Measurements from ENCODE around the gene LRP6. TPM values are rescaled to one million over a fixed set of nuclear protein-coding genes. Genes with fewer than 3 reads are reported as not detected.
A peak's percentile ranks its signal among the peaks of the same experiment; 100 is the strongest.

LRP6 gene
- total RNA-seq, 2 experiments from 2014 or later, result 0.28 TPM; not detected in 1

DNA sequence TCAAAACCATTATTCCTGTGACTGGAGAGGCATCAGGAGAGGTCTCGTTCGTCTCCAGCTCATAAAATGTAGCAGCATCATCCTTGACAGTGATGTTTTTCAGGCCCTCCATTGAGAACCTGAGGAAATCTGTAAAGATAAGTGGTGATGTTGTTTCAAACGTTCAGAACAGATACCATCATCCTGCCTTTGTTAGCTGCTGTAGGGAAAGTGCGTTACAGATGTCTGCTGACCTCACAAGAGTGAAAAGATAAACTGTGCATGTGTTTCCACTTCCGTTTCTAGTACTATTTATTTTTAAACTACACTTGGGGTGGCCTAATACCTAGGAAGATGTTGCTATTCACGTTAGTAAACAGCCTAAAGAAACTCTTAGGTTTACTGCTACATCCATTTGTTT lies 167.7 kb downstream of the LRP6 start:
- Mint-ChIP-seq H3K4me1 (no peaks in the 10 kb centered on the region), H3K27ac (no peak overlapping the region), H3K9me3 (ENCODE audit: low read depth) (peaks cover 3% of the 10 kb centered on the region), H3K36me3 (peaks cover 14% of the 10 kb centered on the region), H3K4me3 (no peak overlapping the region), H3K27me3 (peaks cover 15% of the 10 kb centered on the region)
- CTCF ChIA-PET, result no interaction called here
- ATAC-seq (no peak), DNase-seq (peak; percentile 9)

DNA sequence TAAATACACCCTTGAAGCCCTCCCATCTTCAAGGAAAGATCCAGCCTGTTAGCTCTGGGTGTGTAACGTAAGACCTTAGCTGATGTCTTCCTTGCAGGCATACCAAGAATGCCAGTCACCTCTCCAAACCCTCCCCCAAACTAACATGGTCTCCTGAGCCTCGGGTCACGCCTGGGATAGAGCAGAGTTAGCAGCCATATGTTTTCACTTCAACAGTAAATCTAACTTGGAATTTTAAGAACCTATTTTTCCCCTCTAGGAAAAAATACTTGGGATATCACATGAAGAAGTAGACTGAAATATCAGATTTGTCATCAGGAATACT lies 168.2 kb downstream of the LRP6 start:
- no peak for ATAC-seq
- no peak for DNase-seq
- Mint-ChIP-seq H3K4me1 (no peaks in the 10 kb centered on the region), H3K36me3 (peaks cover 14% of the 10 kb centered on the region), H3K9me3 (ENCODE audit: low read depth) (peaks cover 3% of the 10 kb centered on the region), H3K4me3 (no peak overlapping the region), H3K27me3 (peaks cover 15% of the 10 kb centered on the region), H3K27ac (no peak overlapping the region)
- CTCF ChIA-PET, result no interaction called here

DNA sequence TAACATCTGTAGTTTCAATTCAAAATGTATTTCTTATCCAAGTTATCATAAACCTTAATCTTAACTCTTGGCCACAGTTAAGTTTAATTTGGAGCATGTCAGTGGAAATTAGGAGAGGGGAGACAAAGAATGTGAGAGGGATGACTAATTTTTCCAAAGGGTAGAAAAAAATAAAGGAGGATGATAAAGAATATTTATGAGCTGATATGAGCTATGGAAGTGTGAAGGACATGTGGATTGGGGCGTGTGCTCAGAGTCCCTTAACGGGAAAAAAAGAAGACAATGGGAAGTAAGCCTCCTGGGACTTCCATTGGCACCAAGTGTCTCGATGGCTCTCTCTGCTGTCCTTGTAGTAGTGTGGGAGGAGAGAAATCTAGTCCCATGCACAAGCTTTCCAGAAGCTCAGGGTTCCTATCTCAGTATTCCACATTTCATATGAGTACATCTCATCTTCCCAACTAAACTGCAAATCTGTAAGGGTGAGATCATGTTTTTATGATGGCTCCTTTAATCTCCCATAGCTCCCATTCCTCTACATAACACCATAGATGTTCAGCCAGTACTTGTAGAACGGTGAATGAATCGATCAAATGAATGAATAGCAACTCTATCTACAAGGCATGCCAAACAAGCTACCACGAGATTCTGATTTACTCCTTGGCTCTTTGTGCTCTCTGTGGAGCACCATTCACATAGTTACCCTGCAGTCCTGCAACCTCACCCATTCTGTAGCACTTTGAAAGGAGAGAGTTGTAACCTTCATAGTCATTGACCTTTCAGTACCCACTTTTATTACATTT lies 168.8 kb downstream of the LRP6 start:
- Mint-ChIP-seq H3K27ac (no peak overlapping the region), H3K36me3 (peaks cover 11% of the 10 kb centered on the region)

DNA sequence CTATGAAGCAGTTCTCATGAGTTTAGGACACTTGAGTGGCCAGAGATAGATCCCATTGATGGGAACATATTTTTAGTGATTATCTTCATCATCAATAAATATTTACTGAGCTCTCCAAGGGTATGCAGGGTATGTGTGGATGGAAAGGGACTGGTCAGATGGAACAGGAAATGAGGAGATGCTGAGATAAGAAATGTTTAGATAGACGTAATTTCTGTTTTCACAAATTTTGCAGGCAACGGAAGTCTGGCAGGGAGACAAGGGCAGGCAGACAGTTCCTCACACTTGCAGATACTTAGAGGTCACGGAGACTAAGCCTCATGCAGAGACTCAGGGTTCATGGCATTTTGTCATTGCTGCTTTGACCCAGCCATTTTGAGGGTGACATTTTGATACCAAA lies 171.8 kb downstream of the LRP6 start:
- CTCF ChIA-PET, result no interaction called here
- Mint-ChIP-seq H3K27me3 (peaks cover 7% of the 10 kb centered on the region), H3K9me3 (ENCODE audit: low read depth) (no peaks in the 10 kb centered on the region), H3K27ac (no peak overlapping the region), H3K4me1 (no peaks in the 10 kb centered on the region), H3K4me3 (no peak overlapping the region), H3K36me3 (peaks cover 12% of the 10 kb centered on the region)
- ATAC-seq (no peak), DNase-seq (peak; percentile 9)

More for the DNA sequence above, 168.8 kb downstream of the LRP6 start:
- CTCF ChIA-PET, result interaction anchor here (0.6 kb wide), 1 partner anchor 745 kb away, joined by 5 read pairs; no protein-coding TSS in a partner anchor
- no peak overlapping the region for H3K4me3 Mint-ChIP-seq
- DNase-seq, result peak; percentile 23
- no peaks in the 10 kb centered on the region for H3K9me3 Mint-ChIP-seq (ENCODE audit: low read depth)
- H3K4me1 Mint-ChIP-seq, result no peaks in the 10 kb centered on the region
- ATAC-seq, result no peak
- peaks cover 12% of the 10 kb centered on the region for H3K27me3 Mint-ChIP-seq

DNA sequence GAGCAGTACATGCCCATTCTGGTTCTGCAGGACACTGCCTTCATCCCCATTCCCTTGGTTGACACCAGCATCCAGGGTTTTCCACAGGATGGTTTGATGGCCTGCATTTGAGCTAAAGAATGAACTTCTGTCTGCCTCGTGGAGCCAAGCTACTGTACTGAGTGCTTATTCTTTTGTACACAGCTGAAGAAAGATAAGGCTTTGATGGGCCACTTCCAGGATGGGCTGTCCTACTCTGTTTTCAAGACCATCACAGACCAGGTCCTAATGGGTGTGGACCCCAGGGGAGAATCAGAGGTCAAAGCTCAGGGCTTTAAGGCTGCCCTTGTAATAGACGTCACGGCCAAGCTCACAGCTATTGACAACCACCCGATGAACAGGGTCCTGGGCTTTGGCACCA lies 172.4 kb downstream of the LRP6 start:
- CTCF ChIA-PET, result interaction anchor here (1.1 kb wide), 1 partner anchor 233 kb away, joined by 3 read pairs; no protein-coding TSS in a partner anchor
- no peak overlapping the region for H3K4me3 Mint-ChIP-seq

DNA sequence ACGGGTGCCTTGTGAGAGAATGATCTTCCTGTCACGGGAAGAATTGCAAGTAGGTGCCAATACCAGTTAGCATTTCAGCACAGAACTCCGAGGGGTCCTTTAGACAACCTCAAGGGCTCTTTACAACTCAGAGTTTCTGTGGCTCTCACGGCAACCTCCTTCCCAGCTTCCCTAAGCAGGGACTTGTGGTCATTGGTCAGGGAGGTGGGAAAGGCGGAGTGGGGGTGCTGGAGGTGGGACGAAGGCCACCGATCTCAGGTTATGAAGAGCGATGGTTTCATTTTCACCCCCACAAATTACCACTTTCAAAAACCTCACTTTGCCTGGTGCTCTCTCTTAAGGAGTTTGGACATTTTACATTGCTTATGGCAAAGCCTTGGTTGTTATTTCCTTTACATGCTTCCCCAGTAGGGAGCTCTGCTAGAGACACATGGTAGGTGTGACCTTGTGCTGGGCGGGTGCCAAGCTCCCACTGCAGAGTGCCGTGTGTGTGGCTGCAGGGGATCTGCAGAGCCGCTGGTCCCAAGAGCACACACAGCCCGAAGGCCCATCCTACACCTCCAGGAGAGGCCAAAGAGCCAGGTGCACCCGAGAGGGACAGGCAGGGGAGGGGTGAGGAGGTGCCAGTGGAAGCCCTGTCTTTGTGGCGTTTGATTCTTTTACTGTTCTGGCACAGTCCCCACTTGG lies 174.7 kb downstream of the LRP6 start:
- DNase-seq (peak; percentile 25), ATAC-seq (no peak)
- peaks cover 19% of the 10 kb centered on the region for H3K36me3 Mint-ChIP-seq
- no peaks in the 10 kb centered on the region for H3K4me1 Mint-ChIP-seq
- H3K27ac Mint-ChIP-seq, result no peak overlapping the region
- H3K27me3 Mint-ChIP-seq, result peaks cover 10% of the 10 kb centered on the region
- CTCF ChIA-PET, result no interaction called here
- H3K4me3 Mint-ChIP-seq, result no peak overlapping the region
- H3K9me3 Mint-ChIP-seq (ENCODE audit: low read depth), result no peaks in the 10 kb centered on the region

More for the DNA sequence above, 172.4 kb downstream of the LRP6 start:
- peaks cover 12% of the 10 kb centered on the region for H3K36me3 Mint-ChIP-seq
- DNase-seq (peak; percentile 28), ATAC-seq (no peak)
- peaks cover 10% of the 10 kb centered on the region for H3K27me3 Mint-ChIP-seq
- H3K27ac Mint-ChIP-seq, result no peak overlapping the region
- no peaks in the 10 kb centered on the region for H3K9me3 Mint-ChIP-seq (ENCODE audit: low read depth)
- no peaks in the 10 kb centered on the region for H3K4me1 Mint-ChIP-seq

DNA sequence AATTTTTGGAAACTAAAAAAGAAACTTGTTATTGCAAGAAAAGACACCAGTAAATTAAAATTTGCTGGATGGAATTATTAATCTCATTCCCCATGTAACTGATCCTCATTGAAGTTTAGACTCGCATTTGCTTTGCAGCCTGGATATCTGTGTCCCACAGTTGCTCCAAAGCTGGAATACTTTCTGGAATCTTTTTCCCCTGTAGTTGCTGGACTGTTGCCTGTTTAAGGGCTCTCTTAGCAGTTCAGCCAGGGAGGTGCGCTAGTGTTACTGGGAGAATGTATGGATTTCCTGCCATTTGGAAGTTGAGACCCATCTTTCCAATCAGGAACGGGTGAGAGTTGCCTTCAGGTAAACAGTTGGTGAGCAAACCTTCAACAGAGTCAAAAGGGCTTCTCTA lies 175.8 kb downstream of the LRP6 start:
- Mint-ChIP-seq H3K9me3 (ENCODE audit: low read depth) (no peaks in the 10 kb centered on the region), H3K4me1 (no peaks in the 10 kb centered on the region), H3K4me3 (no peak overlapping the region), H3K27me3 (peaks cover 10% of the 10 kb centered on the region), H3K27ac (no peak overlapping the region), H3K36me3 (peaks cover 19% of the 10 kb centered on the region)
- ATAC-seq (no peak), DNase-seq (no peak)
- CTCF ChIA-PET, result no interaction called here

DNA sequence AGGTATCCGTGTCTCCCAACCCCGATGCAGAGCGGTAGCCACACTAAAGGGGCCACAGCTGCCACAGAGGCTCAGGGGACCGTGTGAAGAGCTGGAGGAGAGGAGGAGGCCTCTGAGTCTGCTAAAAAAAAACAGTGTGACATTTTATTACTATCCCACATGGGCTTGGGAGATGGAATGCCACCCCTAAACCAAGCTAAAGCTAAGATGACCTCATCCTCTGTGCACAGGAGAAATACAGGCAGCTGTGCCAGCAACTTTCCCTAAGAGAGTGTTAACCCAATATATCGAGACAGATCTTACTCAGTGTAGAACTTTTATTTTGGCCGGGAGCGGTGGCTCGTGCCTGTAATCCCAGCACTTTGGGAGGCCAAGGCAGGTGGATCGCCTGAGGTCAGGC lies 178.1 kb downstream of the LRP6 start:
- H3K4me3 Mint-ChIP-seq, result no peak overlapping the region
- CTCF ChIA-PET, result no interaction called here
- H3K9me3 Mint-ChIP-seq (ENCODE audit: low read depth), result no peaks in the 10 kb centered on the region
- peaks cover 10% of the 10 kb centered on the region for H3K27me3 Mint-ChIP-seq
- no peaks in the 10 kb centered on the region for H3K4me1 Mint-ChIP-seq
- no peak for ATAC-seq
- DNase-seq, result no peak
- no peak overlapping the region for H3K27ac Mint-ChIP-seq
- H3K36me3 Mint-ChIP-seq, result peaks cover 14% of the 10 kb centered on the region

DNA sequence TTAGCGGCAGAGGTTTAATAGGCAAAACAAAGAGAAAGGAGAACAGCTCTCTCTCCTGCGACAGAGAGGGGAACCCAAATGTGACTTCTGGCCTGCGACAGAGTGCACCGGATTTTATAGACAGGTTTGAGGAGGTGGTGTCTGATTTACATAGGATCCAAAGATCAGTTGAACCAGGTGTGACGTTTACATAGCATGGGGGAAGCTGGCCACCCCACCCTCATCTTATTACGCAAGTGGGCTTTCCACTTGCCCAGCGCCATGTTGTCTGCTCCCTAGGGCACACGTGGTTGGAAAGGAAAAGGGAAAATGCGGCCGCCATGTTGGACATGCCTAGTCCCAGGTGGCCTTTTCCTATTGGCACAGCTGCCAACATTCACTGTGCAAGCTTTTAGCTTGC lies 178.7 kb downstream of the LRP6 start:
- Mint-ChIP-seq H3K4me1 (no peaks in the 10 kb centered on the region), H3K27me3 (peaks cover 10% of the 10 kb centered on the region), H3K4me3 (no peak overlapping the region), H3K27ac (no peak overlapping the region), H3K9me3 (ENCODE audit: low read depth) (no peaks in the 10 kb centered on the region), H3K36me3 (peaks cover 14% of the 10 kb centered on the region)
- DNase-seq (no peak), ATAC-seq (no peak)
- CTCF ChIA-PET, result interaction anchor here (0.9 kb wide), 2 partner anchors 247 to 507 kb away, joined by 3 read pairs; no protein-coding TSS in a partner anchor

DNA sequence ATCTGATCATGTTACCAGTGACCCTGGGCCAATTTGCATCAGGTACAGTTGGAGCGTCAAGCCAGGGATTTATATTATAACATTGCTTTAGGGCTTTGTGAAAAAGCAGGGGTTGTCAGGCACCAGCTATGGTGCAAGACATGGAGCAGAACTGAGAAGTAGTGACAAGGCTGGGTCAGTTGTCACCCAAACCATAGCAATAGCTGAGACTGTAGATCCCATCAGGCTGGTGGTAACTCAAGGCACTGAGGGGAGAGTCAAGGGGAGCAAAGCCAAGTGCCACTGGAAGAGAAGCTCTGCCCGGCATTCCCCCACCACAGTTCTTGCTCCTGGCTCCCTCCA lies 179.2 kb downstream of the LRP6 start:
- no peak for DNase-seq
- peaks cover 7% of the 10 kb centered on the region for H3K27me3 Mint-ChIP-seq

DNA sequence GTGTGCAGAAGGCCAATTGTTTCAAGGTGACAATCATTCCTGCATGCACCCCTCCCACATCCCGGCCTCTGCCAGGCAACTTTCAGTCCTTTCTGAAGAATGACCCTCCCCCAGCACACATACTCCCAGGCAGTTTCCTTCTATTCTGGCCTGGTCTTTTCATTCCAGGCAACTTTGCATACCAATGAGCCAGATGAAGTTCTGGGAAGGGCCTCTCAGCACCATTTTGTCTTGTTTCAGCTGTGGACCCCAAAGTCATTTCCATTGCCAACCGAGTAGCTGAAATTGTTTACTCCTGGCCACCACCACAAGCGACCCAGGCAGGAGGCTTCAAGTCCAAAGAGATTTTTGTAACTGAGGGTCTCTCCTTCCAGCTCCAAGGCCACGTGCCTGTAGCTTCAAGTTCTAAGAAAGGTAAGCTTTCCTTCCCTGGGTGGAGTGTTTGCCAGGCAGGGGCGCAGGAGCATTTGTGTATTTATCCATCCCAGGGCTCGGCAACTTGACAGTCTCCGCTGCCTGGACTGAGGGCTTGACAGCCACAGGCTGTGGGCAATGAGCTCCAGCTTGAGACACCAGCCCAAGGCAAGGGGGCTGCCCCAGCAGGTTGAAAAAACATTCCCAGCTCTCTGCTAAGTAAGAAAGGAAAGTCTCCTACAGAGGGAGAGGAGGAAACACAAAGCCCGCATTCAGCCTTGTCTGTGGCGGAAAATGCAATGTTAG lies 179.7 kb downstream of the LRP6 start:
- Mint-ChIP-seq H3K36me3 (peaks cover 14% of the 10 kb centered on the region), H3K4me3 (no peak overlapping the region), H3K27ac (no peak overlapping the region), H3K4me1 (no peaks in the 10 kb centered on the region), H3K27me3 (peaks cover 7% of the 10 kb centered on the region), H3K9me3 (ENCODE audit: low read depth) (no peaks in the 10 kb centered on the region)
- ATAC-seq, result no peak
- CTCF ChIA-PET, result interaction anchor here (0.9 kb wide), 2 partner anchors 248 to 506 kb away, joined by 3 read pairs; no protein-coding TSS in a partner anchor
- no peak for DNase-seq

More for the DNA sequence above, 179.2 kb downstream of the LRP6 start:
- Mint-ChIP-seq H3K27ac (no peak overlapping the region), H3K4me3 (no peak overlapping the region), H3K36me3 (peaks cover 14% of the 10 kb centered on the region), H3K9me3 (ENCODE audit: low read depth) (no peaks in the 10 kb centered on the region), H3K4me1 (no peaks in the 10 kb centered on the region)
- CTCF ChIA-PET, result interaction anchor here (0.9 kb wide), 2 partner anchors 248 to 506 kb away, joined by 3 read pairs; no protein-coding TSS in a partner anchor
- ATAC-seq, result no peak

DNA sequence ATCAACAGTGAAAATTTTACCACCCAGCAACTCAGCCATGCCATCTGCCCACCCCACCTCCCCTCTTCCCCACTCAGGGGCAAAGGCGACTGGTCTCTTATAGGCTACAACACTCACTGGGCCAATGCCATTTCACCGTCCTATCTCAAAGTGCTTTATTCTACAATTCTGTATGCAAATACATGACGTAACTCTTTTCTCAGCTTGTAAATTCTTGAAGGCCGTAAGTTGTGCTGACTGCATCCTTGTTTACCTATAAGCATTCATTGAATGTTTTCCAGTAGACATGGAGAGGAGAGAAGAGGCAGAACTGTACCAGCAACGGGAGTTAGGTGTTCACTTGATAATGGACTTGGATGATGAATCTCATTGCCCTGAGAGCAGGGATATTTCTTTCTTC lies 180.5 kb downstream of the LRP6 start:
- Mint-ChIP-seq H3K9me3 (ENCODE audit: low read depth) (no peaks in the 10 kb centered on the region), H3K27ac (no peak overlapping the region), H3K27me3 (peaks cover 7% of the 10 kb centered on the region), H3K4me3 (no peak overlapping the region), H3K36me3 (peaks cover 14% of the 10 kb centered on the region), H3K4me1 (peaks cover 1% of the 10 kb centered on the region)
- DNase-seq, result no peak
- no peak for ATAC-seq
- CTCF ChIA-PET, result no interaction called here

DNA sequence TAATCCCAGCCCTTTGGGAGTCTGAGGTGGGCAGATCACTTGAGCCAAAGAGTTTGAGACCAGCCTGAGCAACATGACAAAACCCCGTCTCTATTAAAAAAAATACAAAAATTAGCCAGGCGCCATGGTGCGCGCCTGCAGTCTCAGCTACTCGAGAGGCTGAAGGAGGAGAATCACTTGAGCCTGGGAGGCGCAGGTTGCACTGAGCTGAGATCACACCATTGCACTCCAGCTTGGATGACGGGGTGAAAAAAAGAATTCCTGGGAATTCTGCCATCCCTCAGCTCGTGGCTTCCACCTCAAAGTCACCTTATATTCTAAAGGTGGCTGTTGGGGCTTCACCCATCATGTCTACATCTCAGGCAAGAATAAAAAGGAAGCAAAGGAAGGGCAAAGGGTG lies 183.2 kb downstream of the LRP6 start:
- no peak for DNase-seq
- peaks cover 1% of the 10 kb centered on the region for H3K4me1 Mint-ChIP-seq
- no peak for ATAC-seq
- CTCF ChIA-PET, result interaction anchor here (1.2 to 2.7 kb wide), 2 partner anchors 244 to 250 kb away, joined by 4 to 11 read pairs; no protein-coding TSS in a partner anchor
- H3K9me3 Mint-ChIP-seq (ENCODE audit: low read depth), result no peaks in the 10 kb centered on the region
- no peaks in the 10 kb centered on the region for H3K27me3 Mint-ChIP-seq
- H3K4me3 Mint-ChIP-seq, result no peak overlapping the region
- H3K36me3 Mint-ChIP-seq, result peaks cover 8% of the 10 kb centered on the region
- H3K27ac Mint-ChIP-seq, result no peak overlapping the region
